Superior temporal gyrus (tissue), 1 donor: ENCODE measurements around the gene CCL17.
"Not testable (repeated sequence)": the region's sequence is repeated elsewhere in the genome, so short reads cannot be mapped to it uniquely, and the experiment has no call there.

ENCODE experiments used
- DNase-seq: peaks from one replicate; pipeline ENCODE4 v3.0.0-alpha.2; 2016; ENCODE audit errors: extremely low spot score

Gene CCL17

DNA sequence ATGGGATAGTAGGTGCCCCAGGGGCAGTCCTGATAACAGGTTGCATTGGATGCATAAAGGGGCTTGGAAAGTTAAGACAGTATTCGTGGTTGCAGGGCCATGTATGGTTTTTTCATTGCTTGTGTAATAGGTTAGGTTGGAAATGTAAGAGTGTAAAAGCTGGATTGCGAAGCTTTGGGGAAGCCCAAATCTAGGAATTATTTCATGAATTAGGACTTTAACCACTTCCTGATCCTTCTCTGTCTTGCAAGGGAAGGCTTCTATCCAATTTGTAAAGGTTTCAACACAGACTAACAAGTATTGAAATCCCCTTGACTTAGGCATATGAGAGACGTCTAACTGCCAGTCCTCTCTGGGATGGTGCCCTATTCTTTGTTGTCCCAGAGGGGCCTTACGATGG lies 7.8 kb upstream of the CCL17 start:
- DNase-seq: no peak

DNA sequence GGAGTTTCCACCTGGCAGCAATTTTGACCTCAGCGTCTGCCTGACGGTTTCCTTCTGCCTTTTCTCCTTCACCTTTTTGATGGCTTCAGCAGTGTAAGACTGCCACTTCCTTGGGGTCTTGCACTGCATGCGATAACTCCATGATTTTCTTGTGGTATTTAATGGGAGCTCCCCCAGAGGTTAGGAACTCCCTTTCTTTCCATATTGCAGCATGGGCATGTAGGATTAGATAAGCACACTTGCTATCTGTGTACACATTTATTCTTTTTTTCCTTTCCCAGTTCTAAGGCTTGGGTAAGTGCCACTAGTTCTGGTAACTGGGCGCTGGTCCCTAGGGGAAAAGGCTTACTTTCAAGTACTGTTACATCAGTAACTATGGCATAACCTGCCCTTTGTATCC lies 7.1 kb upstream of the CCL17 start:
- DNase-seq: not testable (repeated sequence)

DNA sequence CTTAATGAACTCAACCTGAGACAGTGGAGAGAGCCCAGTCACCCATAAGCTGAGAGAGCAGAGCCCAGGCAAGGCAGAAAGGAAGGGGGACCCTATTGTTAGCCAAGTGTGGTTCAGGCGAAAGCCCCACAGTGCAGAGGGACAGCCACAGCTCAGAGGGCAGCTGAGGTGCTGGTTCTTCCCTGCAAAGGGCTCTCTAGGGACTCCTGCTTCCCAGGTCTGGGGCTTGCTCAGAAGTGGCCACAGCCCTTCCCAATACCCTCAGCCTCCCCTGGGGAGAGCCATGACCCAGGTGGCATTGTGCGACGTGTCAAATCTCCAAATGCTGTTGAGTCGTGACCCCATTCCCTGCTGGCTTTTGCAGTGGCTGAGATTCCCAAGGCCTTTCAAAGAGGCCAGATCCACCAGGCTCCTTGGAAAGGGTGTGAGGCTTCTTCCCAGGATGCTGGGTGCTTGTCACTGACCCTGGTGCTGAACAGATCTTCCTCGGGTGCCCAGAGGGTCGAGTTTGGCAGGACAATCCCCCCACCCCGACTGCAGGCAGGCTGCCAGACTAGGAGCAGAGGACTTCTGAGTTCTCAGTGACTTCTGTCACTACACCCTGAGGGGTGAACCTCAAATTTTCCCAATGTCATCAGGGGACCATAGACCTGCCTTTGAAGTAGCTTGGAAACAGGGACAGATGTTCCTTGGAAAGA lies 2.5 kb upstream of the CCL17 start:
- DNase-seq: no peak

DNA sequence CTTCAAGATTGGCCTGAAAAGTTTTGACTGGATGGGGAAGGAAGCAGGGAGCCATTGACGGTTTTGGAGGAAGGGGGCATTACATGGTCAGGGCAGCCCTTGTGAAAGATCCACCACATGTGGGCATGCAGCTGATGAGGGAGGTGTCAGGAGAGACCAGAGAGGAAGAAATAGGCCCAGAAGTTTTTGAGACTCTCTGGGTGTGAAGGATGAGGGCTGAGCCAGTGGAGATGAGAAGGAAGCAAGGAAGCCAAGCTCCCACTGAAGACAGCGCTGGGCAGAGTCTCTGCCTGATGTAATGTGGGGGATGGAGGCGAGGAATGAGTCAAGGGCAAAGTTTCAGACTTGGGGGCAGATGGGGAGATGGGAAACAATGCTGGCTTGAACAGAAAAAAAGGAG lies 530 bp downstream of the CCL17 start:
- DNase-seq: no peak

DNA sequence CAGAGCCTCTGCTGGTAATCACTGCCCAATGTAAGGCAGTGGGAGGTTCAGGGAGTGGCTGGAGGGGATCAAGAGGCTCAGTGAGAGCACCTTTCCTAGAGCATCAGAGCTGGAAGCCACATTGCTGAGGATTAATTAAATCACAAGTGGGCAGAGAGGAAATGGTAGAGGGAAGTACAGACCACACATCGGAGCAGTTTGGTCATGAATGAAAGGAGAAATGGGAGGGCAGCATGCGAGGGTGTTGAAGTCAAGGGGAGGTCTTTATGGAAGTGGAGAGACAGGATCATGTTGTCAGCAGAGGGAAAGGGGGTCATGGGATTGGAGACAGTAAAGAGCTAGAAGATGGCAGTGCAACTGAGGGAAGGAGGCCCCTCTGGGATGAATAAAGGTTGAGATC lies 2.3 kb downstream of the CCL17 start:
- no peak for DNase-seq

DNA sequence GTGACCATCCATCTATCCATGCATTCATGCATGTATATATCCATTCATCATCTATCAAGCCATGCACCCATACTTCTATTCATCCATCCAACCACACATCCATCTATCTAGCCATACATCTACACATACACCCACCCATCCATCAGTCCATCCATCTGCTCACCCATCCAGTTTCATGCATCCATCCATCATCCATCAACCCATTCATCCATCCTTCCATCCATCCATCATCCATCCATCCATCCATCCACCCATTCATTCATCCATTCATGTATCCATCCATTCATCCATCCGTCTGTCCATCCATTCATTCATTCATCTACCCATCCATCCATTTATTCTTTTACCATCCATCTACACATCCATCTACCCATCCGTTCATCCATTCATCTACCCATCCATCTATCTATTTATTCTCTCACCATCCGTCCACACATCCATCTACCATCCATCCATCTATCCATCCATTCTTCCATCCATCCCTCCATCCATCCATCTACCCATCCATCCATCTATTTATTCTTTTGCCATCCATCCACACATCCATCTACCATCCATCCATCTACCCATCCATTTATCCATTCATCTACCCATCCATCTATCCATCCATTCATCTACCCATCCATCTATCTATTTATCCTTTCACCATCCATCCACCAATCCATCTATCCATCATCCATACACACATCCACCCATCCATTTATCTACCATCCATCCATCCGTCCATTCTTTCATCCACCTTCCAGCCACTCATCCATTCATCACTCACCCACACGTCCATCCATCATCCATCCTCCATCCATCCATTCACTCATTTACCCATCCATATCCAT lies 3.2 kb downstream of the CCL17 start:
- DNase-seq: no peak

DNA sequence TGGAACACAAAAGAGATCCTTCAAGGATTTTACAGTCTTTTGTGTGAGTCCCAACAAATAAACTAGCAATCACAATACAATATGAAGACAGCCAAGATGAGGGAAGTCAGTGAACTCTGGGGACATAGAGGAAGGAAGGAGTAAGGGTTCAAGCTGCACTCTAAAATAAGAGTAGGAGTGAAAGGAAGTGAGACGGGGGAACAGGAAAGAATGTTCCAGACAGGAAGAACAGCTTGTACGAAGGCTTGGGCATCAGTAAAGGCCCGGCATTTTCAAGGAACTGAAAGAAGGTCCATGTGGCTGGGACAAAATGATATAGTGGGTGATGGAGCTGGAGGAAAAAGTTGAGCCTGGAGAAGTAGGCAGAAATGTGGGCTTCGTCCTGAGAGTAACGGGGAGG lies 4.5 kb downstream of the CCL17 start:
- no peak for DNase-seq

DNA sequence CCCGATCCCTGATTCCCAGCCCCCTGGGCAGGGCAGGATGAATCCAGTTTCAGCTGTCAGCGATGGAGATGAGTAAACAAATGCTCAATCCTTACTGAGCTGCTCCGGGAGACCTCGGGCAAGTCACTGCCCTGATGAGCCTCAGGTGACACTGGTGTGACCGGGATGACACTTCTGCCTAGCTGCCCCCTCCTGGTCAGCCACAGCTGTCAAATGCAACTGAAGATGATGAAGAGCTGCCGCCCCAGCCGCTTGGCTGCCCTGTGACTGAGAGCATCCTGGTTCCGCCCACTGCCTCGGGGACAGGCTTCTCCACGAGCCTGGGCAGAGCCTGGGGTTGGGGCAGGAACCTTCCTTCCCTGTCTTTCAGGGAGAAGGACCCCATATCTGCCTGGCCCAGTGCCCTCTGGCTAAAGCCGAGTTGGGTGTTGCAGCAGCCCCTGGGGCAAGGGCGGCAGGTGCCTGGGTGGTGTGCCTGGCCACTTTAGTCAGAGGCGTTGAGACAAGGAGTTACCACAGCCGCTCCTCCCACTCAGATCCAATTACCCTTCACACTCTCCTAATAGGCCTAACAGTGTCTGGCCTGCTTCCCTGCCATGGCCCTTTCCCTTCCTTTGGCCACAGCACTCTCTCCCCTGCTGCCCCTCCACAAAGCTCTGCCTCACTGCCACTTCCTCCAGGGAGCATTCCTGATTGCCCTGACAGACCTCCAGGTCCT lies 5.5 kb downstream of the CCL17 start:
- no peak for DNase-seq

DNA sequence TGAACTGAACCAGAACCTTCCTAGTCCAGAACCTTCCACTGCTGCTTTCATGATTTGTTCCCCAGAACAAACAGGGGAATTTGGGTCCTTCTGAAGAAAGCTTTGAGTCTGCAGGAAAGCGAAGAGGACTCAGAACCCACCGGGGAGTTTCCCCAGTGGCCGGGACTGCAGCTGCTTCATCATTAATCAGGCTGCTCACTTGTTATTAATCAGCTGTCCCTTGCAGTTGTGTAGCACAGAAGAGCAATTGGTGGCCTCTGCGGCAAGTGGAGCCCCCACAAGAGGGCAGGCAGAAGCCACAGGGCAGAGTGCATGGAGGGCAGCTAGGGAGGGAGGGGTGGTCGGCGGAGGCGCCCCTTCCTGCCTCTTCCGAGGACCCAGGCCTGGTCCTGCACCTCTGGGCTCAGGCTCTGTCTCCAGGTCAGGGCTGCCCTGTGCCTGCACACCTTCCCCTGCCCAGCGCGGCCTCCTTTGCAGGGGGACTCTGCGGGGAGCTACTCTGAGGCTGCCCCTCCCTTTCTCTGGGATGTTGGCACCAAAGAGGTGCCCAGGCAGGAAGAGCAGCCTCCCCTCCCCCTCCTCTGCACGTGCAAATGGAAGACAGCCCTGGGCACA lies 6.9 kb downstream of the CCL17 start:
- no peak for DNase-seq

DNA sequence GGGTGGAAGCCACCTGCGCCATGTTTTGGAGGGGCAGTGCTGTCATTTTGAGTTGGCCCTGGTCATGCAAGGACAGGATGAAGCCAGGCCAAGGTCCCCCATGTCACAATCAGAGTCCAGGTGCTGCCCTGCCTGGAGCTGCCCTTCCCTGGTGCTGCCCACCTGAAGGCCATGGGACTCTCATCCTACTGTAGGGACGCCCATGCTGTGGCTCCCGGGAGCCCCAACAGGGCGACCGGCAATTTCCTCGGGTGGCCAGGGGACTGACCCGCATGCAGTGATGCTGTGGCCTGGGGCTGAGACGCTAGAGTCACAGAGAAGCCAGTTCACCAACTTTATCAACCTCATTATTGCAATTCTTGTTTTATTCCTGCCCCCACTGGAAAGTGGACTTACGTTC lies 8.0 kb downstream of the CCL17 start:
- no peak for DNase-seq

DNA sequence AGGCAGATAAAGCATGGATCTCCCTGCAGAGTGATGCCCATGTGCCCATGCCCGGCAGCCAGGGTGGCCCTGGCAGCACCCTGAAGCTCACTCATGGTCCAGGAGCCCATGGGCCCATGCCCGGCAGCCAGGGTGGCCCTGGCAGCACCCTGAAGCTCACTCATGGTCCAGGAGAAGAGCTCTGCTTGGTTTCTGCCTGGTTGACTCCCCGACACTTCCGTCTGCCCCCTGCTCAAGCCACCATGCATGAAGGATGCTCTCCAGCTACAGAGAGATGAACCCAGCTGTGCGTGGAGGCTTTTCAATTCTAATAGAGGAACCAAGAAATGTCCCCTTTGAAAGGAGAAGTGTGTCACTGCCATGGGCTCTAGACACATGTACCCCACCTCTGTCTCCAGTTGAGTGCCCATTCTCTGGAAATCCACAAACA lies 8.7 kb downstream of the CCL17 start:
- DNase-seq: no peak

DNA sequence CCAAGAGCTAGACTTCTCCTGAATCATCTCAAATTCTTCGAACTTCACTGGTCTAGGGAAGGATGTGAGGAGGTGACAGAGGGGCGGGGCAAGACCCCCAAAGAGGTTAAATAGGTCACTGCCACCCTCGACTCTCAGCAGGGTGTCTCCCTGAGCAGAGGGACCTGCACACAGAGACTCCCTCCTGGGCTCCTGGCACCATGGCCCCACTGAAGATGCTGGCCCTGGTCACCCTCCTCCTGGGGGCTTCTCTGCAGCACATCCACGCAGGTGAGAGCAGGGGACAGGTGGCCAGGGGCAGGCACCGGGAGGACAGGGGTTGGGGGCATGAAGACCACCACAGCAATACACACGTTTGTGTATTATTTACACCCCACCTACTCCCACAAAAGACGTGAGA lies 9.2 kb downstream of the CCL17 start:
- no peak for DNase-seq

DNA sequence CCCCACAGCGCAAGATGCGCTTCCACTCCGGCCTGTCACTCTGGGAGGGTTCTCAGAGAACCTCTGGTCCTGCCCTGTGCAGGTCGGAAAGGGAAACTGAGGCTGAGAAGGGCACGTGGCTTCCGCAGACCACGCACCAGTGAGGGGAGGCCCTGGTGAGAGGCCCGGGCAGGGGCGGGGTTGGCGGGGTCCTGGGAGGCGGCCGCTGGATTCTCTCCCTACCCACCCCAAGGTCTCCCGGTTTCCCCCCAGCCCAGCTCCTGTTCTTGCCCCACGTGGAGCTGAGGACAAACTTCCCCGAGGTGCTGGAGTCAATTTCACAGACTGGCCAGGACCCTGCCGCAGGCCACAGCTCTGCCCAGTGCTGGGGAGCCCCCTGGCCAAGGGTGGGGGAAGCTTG lies 11.5 kb downstream of the CCL17 start:
- no peak for DNase-seq

DNA sequence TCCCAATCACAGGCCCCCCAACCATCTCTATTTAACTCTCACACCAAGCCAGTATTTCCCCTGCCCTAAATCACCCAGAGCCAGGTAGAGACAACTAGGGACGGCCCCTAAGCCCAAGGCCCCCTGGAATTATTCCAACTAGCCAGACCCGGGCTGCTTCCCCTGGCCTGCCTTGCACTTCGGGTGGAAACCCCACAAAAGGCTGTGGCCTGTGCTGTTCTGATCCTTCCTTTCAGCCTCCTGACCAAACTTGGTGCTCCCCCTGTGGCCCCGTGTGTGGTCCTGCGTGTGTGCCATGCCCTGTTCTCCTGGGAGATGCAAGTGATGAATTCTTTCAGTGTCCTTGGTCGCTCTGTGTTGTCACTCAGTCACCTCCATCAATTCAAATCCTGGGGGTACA lies 14.9 kb downstream of the CCL17 start:
- no peak for DNase-seq

DNA sequence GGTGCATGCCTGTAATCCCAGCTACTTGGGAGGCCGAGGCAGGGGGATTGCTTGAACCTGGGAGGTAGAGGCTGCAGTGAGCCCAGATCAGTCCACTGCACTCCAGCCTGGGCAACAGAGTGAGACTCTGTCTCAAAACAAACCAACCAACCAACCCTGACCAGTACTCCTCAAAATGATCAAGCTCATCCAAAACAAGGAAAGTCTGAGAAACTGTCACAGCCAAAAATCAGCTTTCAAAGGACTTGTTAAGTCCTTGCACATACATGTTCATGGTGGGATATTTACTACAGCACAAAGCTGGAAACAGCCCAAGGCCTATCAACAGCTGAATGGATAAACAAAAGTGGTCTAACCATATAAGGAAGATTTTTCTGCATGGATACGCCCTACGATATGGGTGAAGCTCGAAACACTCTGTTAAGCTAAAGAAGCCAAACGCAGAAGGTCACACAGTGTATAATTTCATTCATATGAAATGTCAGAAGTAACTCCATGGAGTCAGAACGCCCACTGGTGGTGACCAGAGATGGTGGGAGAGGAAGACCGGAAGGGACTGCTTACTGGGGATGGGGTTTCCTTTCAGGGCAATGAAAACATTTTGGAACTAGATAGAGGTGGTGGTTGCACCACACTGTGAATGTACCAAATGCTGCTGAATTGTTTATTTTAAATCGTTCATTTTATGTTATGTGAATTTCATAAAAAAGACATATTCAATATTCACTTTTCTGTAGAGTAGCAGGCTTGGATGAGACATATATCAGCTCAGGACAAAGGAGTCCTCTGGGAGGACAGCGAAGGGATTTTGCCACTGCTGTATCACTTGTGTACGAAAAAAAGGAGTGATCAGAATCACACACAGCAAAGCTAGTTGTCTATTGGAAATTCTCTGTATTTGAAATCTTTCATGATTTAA lies 17.7 kb downstream of the CCL17 start:
- DNase-seq: no peak

DNA sequence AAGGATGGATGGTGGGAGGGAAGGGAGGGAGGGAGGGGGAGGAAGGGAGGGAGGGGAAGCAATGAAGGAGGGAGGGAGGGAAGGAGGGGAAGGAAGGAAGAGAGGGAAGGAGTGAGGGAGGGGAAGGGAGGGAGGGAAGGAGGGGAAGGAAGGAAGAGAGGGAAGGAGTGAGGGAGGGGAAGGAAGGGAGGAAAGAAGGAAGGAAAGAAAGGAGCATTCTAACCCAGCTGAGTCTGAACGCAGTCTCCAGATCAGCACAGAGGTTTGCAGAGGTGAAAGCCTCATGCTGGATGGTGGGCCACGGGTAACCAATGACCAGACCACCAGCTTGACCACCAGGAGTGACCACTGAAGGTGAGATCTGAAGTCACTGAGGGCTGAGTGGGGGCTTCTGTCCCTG lies 18.6 kb downstream of the CCL17 start:
- no peak for DNase-seq

DNA sequence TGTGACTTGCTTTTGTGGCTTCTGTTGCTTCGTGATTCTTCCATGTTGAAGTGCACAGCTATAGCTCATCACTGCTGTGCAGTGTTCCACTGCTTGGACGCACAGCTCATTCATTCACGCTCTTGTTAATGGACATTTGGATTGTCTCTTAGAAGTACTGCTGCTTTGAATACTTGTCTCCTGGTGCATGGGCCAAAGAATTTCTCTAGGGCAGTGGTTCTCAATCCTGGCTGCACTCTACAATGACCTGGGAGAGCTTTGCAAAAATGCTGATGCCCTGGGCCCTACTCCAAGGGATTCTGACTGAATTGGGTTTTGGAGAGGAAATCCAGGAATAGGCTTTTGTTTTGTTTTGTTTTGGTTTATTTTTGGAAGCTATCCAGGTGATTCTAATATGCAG lies 20.0 kb downstream of the CCL17 start:
- no peak for DNase-seq

DNA sequence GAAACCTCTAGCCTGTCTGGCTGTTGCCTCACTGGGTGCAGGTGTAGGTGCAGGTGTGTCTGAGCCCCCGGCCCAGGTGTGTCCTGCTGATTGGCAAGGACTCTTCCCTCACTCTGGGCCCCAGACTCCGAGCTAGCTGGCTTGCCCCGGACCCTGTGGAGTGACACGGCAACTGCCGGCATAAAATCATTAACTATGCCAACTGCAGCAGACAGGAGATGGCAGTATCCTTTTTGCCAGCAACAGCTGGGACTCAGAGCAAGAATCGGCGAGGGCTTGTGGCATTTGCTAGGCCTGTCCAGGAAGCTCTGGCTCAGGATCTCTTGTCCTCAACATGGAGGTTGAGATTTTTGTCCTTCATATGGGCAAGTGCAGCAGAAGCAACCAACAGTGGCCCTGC lies 21.8 kb downstream of the CCL17 start:
- DNase-seq: no peak

DNA sequence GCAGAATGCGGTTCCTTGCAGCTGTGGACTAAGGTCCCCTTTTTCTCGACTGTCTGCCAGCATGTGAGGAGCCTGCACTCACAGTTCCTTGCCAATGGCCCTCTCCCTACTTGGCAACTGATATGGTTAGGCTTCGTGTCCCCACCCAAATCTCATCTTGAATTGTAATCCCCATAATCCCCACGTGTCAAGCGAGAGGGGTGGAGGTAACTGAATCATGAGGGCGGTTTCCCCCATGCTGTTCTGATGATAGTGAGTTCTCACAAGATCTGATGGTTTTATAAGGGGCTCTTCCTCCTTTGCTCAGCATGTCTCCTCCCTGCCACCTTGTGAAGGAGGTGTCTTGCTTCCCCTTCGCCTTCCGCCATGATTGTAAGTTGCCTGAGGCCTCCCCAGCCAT lies 22.7 kb downstream of the CCL17 start:
- DNase-seq: no peak

DNA sequence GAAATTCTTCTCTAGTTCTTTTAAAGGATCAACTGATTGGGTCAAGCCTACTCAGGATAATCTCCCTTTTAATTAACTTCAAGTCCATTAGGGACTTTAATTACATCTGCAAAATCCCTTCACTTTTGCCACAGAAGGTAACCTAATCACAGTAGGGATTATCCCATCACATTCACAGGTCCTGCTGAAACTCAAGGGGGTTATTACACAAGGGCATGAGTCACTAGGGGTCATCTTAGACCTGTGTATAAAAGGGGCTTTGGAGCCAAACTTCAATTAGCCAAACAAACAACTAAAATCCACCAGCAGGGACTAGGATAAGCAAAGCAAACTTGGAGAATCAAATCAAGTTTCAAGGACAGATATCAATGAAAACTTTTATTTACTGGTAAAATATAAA lies 23.3 kb downstream of the CCL17 start:
- DNase-seq: no peak

DNA sequence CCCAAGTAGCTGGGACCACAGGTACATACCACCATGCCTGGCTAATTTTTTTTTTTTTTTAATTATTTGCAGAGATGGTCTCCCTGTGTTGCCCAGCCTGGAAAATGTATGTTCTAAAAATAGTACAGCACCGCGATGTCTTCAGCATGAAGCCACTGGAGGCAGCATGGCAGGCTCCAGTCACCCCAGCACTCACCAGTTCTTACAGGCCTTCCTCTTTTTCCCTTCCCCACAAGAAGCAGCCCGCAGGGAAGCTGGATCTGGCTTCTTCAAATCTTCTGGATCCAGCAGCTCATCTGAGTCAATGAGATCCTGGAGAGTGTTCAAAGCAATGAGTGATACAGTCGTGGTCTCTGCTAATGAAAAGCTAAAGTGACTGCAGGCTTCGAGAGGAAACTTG lies 26.4 kb downstream of the CCL17 start:
- DNase-seq: no peak
